GM23248 (cell line): ENCODE results near the gene IFT20. TPM values are rescaled to one million over a fixed set of nuclear protein-coding genes. Genes with fewer than 3 reads are reported as not detected.
A peak's percentile ranks its signal among the peaks of the same experiment; 100 is the strongest.

Source experiments
- DNase-seq: peaks from one replicate; pipeline ENCODE4 v3.0.0-alpha.2; 2015
- H2AFZ ChIP-seq: fragments of 200-600 bp; sonication (generic); 2 replicates; pipeline ENCODE4 v1.6.1; 2016; ENCODE audit warnings: antibody characterized with exemption
- H3F3A ChIP-seq: fragments of 200-600 bp; sonication (generic); 2 replicates; pipeline ENCODE4 v1.6.1; 2016; ENCODE audit warnings: mild to moderate bottlenecking, antibody characterized with exemption, mixed run types; ENCODE audit not compliant: insufficient read depth
- H3K27ac ChIP-seq: fragments of 200-600 bp; sonication (generic); 2 replicates; pipeline ENCODE4 v1.5.1; 2016; ENCODE audit warnings: mild to moderate bottlenecking
- H3K27me3 ChIP-seq: fragments of 200-600 bp; sonication (generic); replicated peaks from 2 replicates; pipeline ENCODE4 v1.6.1; 2016; ENCODE audit warnings: mild to moderate bottlenecking; ENCODE audit not compliant: insufficient read depth
- H3K36me3 ChIP-seq: fragments of 200-600 bp; sonication (generic); 2 replicates; pipeline ENCODE4 v1.6.1; 2016; ENCODE audit warnings: low read depth, mild to moderate bottlenecking
- H3K4me1 ChIP-seq: fragments of 200-600 bp; sonication (generic); 2 replicates; pipeline ENCODE4 v1.6.1; 2016; ENCODE audit warnings: mild to moderate bottlenecking; ENCODE audit not compliant: insufficient read depth
- H3K4me2 ChIP-seq: fragments of 200-600 bp; sonication (generic); one replicate; pipeline ENCODE4 v1.6.1; 2016; ENCODE audit warnings: mild to moderate bottlenecking; ENCODE audit not compliant: unreplicated experiment
- H3K4me3 ChIP-seq: fragments of 200-600 bp; sonication (generic); 2 replicates; pipeline ENCODE4 v1.5.1; 2016; ENCODE audit warnings: mild to moderate bottlenecking
- H3K79me2 ChIP-seq: fragments of 200-600 bp; sonication (generic); 2 replicates; pipeline ENCODE4 v1.6.1; 2016; ENCODE audit warnings: mild to moderate bottlenecking; ENCODE audit not compliant: insufficient read depth
- H3K9ac ChIP-seq: fragments of 200-600 bp; sonication (generic); 2 replicates; pipeline ENCODE4 v1.6.1; 2016; ENCODE audit warnings: mild to moderate bottlenecking
- H3K9me2 ChIP-seq: fragments of 200-600 bp; sonication (generic); 2 replicates; pipeline ENCODE4 v1.6.1; 2016; ENCODE audit warnings: mixed run types, mild to moderate bottlenecking, moderate library complexity; ENCODE audit not compliant: insufficient read depth
- H3K9me3 ChIP-seq: fragments of 200-600 bp; sonication (generic); one replicate; pipeline ENCODE4 v1.6.1; 2017; ENCODE audit warnings: low read depth
- H4K20me1 ChIP-seq: fragments of 200-600 bp; sonication (generic); 2 replicates; pipeline ENCODE4 v1.6.0; 2016; ENCODE audit not compliant: insufficient read depth
- EZH2 ChIP-seq: fragments of 200-600 bp; sonication (generic); IDR thresholded peaks from 2 replicates; pipeline ENCODE4 v1.6.1; 2018; ENCODE audit warnings: antibody characterized with exemption, mild to moderate bottlenecking; ENCODE audit not compliant: insufficient read depth, poor library complexity, severe bottlenecking
- EZH2phosphoT487 ChIP-seq: fragments of 200-600 bp; sonication (generic); IDR thresholded peaks from 2 replicates; pipeline ENCODE4 v1.6.1; 2018; ENCODE audit warnings: antibody characterized with exemption, moderate library complexity, mild to moderate bottlenecking, low read depth; ENCODE audit not compliant: insufficient read depth
- WGBS, 2 experiments: methylation state at CpG; one replicate each; pipeline ENCODE4 v1.1.6; 2015 to 2017; ENCODE audit warnings: low lambda C conversion rate in 2 of 2, low coverage in 1 of 2; ENCODE audit errors: missing lambda C conversion rate in 2 of 2; 5-methylcytosine and 5-hydroxymethylcytosine counted together
- in situ Hi-C: fragments of 300-500 bp; cut with MboI; formaldehyde crosslinking; loops from 2 replicates; pipeline ENCODE4 v1.15.0; 2020
- polyA plus RNA-seq: library from polyadenylated mRNA; unstranded; fragments of >200 nt; fragmentation: Nextera tagmentation; extraction: Ambion mirVana; gene quantifications from 2 replicates; pipeline ENCODE4 v1.2.1, GENCODE V29; 2016
- total RNA-seq: library from RNA; depleted of rRNA; stranded (reverse); fragments of >200 nt; shearing (Covaris generic); gene quantifications from 2 replicates; pipeline ENCODE4 v1.2.3, GENCODE V29; 2014

The IFT20 gene
- total and polyA plus RNA-seq, 2 experiments from 2014 or later: 80.5 to 111 TPM

DNA sequence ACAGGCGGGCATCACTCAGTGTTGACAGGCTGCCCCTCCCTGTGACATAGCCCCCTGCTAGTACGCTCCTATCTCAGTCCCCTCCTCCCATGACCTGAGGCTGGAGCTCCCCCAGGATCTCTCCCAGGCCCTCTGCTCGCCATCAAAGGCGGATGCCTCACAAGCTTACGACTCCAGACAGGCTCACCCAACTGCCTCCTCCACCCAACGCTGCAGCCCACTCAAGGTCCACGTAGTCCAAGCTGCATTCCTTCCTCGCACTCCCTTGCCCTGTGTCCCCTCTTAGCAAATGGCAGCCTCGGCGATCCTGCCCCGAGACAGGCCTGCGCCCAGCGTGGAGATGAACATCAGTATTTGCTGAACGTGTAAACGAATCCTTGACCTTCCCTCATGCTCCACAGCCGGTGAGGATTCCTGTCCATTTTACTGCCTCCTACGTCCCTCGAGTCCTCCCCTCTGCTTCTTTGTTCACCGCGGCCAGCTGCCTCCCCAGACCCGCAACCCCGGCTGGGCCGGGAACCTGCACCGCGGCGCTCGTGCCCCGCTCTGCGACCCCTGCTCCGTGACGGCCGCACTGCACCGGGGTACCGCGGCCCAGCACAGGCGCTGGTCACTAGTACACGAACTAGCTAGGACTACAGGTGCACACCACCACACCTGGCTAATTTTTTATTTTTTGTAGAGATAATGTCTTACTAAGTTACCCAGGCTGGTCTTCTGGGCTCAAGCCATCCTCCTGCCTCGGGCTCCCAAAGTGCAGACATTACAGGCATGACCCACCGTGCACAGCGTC is 17.1 kb downstream of the IFT20 start:
- Histone ChIP-seq H3K27ac (no peak overlapping the region), H3K79me2 (0 out of 2 replicates have a peak, but pooled peaks cover 5% of the 10 kb centered on the region), H3K4me2 (peak overlapping the region; percentile 92), H3K36me3 (no peaks in the 10 kb centered on the region), H3K27me3 (no peaks in the 10 kb centered on the region), H3K4me3 (peak overlapping the region; percentile 84), H3F3A (no peaks in the 10 kb centered on the region), H3K9me2 (no peaks in the 10 kb centered on the region), H2AFZ (peak overlapping the region; percentile 92), H3K9ac (peak overlapping the region; percentile 66), H3K4me1 (peaks cover 13% of the 10 kb centered on the region; the same call in 1 of the 2 replicates), H4K20me1 (no peaks in the 10 kb centered on the region), H3K9me3 (no peaks in the 10 kb centered on the region)
- peak; percentile 30 for DNase-seq
- TF ChIP-seq EZH2phosphoT487 (no peak), EZH2 (no peak)
- in situ Hi-C loops: no loop called here
- 11 to 13% methylated on average over 40 of the region's 40 CpGs for WGBS, 2 experiments

DNA sequence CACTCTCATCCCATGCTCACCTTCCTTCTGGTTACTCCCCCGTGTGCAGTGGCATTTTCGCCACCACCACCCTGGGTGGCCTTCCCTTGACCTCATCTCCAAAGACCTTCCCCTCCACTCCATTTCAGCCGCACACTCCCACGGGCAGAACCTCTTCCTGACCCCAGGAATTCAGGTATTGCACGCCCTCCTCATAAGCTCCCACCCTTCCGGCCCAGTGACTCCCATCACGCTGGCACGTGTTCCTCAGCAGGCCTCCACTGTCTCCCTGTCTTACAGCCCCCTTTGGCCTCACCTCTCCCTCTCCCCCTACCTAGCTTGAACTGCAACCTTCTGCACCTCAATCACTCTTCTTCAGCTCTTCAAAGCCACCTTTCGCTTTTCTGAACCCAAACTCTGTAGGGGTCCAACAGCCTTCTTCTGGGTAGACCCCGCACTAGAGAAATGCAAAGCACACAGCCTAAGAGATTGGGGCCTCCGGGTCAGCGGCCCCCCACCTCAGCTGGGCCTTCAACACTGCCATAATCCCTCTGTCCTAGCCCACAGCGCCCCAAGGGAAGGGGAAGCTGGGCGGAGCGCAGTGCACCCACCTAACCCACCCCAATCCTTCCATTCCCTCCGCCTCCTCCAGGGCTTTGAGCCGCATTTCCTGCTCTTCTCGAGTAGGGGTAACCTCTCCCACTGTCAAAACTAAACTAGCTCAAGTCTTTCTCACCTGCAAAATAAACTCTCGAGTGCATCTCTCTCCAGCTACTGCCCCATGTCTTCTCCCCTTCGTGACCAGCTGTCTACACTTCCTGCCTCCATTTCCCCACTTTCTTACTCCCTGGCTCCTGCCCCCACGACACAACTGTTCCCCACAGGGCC is 17.9 kb downstream of the IFT20 start:
- TF ChIP-seq EZH2 (no peak), EZH2phosphoT487 (no peak)
- Histone ChIP-seq H3K9me3 (no peaks in the 10 kb centered on the region), H3K79me2 (0 out of 2 replicates have a peak, but pooled peaks cover 5% of the 10 kb centered on the region), H3K27me3 (no peaks in the 10 kb centered on the region), H3K9ac (no peak overlapping the region), H3K9me2 (no peaks in the 10 kb centered on the region), H3F3A (no peaks in the 10 kb centered on the region), H3K4me1 (peaks cover 13% of the 10 kb centered on the region; the same call in 1 of the 2 replicates), H3K36me3 (no peaks in the 10 kb centered on the region), H2AFZ (peak overlapping the region; percentile 92), H4K20me1 (no peaks in the 10 kb centered on the region), H3K4me3 (no peak overlapping the region), H3K4me2 (no peak overlapping the region), H3K27ac (no peak overlapping the region)
- no peak for DNase-seq
- WGBS, 2 experiments: 81 to 82% methylated on average over 21 of the region's 21 CpGs
- in situ Hi-C loops: no loop called here

DNA sequence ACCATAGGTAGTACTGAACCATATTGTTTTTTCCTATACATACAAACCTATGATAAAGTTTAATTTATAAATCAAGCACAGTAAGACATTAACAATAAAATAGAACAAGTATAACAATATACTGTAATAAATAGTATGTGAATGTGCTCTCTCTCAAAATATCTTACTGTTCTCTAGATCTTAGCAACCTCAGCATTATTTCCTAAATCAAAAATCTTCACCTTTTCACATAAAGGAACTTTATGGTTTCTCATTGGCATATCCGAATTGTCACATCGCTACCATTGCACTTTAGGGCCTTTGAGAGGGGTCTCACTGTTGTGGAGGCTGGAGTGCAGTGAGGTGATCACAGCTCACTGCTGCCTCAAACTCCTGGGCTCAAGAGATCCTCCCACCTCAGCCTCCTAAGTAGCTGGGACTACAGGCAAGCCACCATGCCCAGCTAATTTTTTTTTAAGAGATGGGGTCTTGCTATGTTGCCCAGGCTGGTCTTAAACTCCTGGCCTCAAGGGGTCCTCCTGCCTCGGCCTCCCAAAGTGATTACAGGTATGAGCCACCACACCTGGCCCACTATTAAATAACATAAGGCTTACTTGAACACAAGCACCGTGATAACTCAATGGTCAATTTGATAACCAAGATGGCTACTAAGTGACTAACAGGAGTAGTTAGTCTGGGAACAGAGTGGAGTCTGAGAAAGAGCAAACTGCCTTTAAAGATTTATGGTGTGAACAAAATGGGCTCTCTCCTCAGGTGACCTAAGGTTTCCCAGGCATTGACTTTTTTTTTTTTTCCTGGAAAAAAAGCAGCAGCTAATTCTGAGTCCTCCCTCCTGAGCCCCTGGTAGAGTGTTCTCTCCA is 19.2 kb downstream of the IFT20 start:
- no peaks in the 10 kb centered on the region for H3K36me3 ChIP-seq
- H2AFZ ChIP-seq: no peak overlapping the region
- H3K79me2 ChIP-seq: 0 out of 2 replicates have a peak, but pooled peaks cover 5% of the 10 kb centered on the region
- H3K4me1 ChIP-seq: peaks cover 13% of the 10 kb centered on the region; the same call in 1 of the 2 replicates
- no peak overlapping the region for H3K27ac ChIP-seq
- DNase-seq: no peak
- H3K9me2 ChIP-seq: no peaks in the 10 kb centered on the region
- H3K9ac ChIP-seq: no peak overlapping the region
- no peaks in the 10 kb centered on the region for H3K9me3 ChIP-seq
- no peaks in the 10 kb centered on the region for H4K20me1 ChIP-seq
- in situ Hi-C loops: no loop called here
- H3K4me2 ChIP-seq: no peak overlapping the region
- H3F3A ChIP-seq: no peaks in the 10 kb centered on the region
- no peak for TF ChIP-seq EZH2
- no peak for TF ChIP-seq EZH2phosphoT487
- 86 to 92% methylated on average over 4 of the region's 4 CpGs for WGBS, 2 experiments
- H3K4me3 ChIP-seq: no peak overlapping the region
- no peaks in the 10 kb centered on the region for H3K27me3 ChIP-seq

DNA sequence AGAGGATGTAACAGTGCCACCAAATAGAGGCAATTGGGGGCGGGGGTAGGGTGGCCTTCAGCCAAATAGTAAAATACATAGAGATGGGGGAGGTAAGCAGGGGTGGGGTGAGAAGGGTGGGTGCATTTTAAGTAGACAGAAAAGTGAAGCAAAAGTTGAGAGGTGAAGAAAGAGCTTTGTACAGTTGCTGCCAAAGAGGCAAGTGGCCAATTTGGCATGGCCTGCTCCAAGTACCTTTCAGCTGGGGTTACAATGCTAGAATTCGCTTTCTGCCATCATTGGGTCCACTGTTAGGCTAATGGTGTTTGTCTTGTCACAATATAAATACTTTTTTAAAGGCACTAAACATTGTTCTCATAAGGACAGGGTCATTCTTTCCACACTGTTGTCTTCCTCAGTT is 21.4 kb downstream of the IFT20 start:
- Histone ChIP-seq H3K9me3 (no peaks in the 10 kb centered on the region), H3K27ac (no peak overlapping the region), H3K79me2 (no peaks in the 10 kb centered on the region), H3K4me1 (peaks cover 6% of the 10 kb centered on the region; the same call in 1 of the 2 replicates), H3F3A (no peaks in the 10 kb centered on the region), H4K20me1 (no peaks in the 10 kb centered on the region), H3K4me2 (no peak overlapping the region), H3K27me3 (no peaks in the 10 kb centered on the region), H3K36me3 (no peaks in the 10 kb centered on the region), H2AFZ (no peak overlapping the region), H3K9ac (no peak overlapping the region), H3K9me2 (no peaks in the 10 kb centered on the region), H3K4me3 (no peak overlapping the region)
- TF ChIP-seq EZH2 (no peak), EZH2phosphoT487 (no peak)
- DNase-seq: no peak
- 89 to 93% methylated on average over 2 of the region's 2 CpGs for WGBS, 2 experiments
- in situ Hi-C loops: no loop called here
